Gastroesophageal sphincter (tissue), 3 donors: Measurements from ENCODE around the gene SH2D3A.

Experiments used
- CTCF ChIP-seq, 4 experiments: fragments of 200-600 bp in 2 of 4; fragments of 450-650 bp in 2 of 4; sonication (generic) in 1 of 4; IDR thresholded peaks; one replicate each; pipeline ENCODE4 v1.5.1; 2017 to 2019; ENCODE audit warnings: antibody characterized with exemption in 4 of 4, mild to moderate bottlenecking in 2 of 4, moderate library complexity in 2 of 4
- EP300 ChIP-seq: sonication (generic); formaldehyde crosslinking; IDR thresholded peaks from one replicate; pipeline ENCODE4 v1.6.1; 2017; ENCODE audit warnings: antibody characterized with exemption, mild to moderate bottlenecking
- POLR2A ChIP-seq, 2 donors: fragments of 450-650 bp; IDR thresholded peaks; one replicate each; pipeline ENCODE4 v1.6.1; 2017; ENCODE audit warnings: antibody characterized with exemption in 2 of 2, mild to moderate bottlenecking in 2 of 2, moderate library complexity in 1 of 2
- POLR2AphosphoS5 ChIP-seq: sonication (generic); formaldehyde crosslinking; IDR thresholded peaks from one replicate; pipeline ENCODE4 v1.6.1; 2017; ENCODE audit warnings: antibody characterized with exemption

- TF ChIP-seq CTCF (IDR thresholded peaks at IDR 0.05) (no peak), POLR2AphosphoS5 (no peak), EP300 (no peak), POLR2A (IDR thresholded peaks at IDR 0.05) (no peak)
Measured at GRCh38 chr19:6767357-6768235, at the start of gene SH2D3A.
